IPS-NIHi7 (cell line): ENCODE measurements around the gene VPS35L.

ENCODE experiments used
- DNase-seq: peaks from one replicate; pipeline ENCODE4 v3.0.0; 2012; ENCODE audit warnings: mixed read lengths; ENCODE audit errors: extremely low spot score

Gene VPS35L

DNA sequence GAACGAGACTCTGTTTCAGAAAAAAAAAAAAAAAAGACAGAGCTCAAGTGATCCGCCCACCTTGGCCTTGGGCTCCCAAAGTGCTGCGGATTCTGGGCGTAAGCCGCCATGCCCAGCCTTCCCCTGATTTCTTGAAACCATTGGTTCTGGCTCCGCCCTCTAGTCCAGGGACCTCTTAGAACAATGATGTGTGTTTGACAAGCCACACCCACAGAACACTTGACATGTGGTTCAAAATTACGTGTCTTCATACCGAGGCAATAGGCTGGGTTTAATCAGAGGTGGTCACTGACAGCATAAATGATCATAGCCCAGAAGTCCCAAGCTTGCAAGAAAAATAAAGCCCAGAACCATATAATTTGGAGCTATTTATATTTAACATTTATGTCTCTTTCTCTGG lies 139.5 kb downstream of the VPS35L start:
- no peak for DNase-seq

DNA sequence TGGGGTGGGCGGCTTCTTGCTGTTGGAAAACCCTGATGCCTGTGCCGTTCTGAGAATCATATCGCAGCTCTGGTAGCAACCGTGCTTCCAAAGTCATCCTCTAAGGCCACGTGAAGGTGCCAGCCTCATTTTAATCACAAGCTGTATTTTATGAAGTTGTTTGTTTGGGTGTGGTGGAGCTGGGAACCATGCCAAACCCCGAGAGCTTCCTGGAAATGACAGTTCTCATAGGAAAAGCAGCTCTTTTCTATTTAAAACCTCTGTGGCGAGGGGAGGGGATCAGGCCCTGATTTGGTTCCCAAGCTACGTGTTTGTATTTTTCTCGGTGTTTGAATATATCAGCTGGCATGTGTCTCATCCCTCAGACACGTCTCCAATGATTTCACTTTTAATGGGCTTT lies 140.8 kb downstream of the VPS35L start:
- no peak for DNase-seq

DNA sequence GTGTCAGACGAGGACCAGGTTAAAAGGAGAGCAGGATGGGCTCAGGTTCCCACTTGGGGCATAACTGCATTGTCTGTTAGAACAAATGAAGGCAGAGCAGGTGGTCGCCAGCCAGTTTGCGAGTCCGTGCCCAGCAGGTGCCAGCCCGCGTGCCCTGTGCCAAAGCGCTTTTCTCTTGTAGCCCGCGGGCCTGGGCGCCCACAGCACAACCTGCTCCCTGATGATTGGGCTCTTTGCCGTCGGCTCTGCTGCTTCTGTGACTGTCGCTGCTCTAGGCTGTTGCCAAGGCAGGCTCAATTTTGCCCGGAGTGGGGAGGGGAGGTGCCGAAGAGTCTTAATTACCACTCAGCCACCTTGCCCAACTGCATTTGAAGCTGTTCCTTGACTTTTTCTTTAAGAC lies 141.5 kb downstream of the VPS35L start:
- no peak for DNase-seq

DNA sequence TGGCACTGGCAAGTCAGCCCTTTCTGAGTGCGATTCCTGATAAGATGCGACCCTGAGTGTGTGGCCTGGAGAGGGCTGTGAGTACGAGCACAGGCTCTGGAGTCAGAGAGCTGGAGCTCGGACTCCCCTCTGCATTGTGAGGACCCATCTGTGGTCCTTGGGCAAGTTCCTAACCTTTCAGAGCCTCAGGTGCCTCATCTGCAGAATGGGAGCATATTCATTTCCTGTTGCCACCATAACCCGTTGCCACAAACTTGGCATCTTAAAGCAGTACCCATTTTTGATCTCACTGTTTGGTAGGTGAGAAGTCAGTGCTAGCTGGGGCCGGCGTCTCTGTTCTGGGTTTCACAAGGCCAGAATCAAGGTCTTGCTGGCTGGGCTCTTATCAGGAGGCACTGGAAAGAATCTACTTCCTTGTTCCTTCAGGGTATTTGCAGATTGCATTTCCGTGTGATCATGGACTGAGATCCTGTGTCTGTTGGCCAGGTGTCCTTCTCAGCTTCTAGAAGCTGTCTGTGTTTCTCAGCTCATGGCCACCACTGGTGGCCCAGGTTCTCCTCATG lies 142.3 kb downstream of the VPS35L start:
- DNase-seq, result no peak

DNA sequence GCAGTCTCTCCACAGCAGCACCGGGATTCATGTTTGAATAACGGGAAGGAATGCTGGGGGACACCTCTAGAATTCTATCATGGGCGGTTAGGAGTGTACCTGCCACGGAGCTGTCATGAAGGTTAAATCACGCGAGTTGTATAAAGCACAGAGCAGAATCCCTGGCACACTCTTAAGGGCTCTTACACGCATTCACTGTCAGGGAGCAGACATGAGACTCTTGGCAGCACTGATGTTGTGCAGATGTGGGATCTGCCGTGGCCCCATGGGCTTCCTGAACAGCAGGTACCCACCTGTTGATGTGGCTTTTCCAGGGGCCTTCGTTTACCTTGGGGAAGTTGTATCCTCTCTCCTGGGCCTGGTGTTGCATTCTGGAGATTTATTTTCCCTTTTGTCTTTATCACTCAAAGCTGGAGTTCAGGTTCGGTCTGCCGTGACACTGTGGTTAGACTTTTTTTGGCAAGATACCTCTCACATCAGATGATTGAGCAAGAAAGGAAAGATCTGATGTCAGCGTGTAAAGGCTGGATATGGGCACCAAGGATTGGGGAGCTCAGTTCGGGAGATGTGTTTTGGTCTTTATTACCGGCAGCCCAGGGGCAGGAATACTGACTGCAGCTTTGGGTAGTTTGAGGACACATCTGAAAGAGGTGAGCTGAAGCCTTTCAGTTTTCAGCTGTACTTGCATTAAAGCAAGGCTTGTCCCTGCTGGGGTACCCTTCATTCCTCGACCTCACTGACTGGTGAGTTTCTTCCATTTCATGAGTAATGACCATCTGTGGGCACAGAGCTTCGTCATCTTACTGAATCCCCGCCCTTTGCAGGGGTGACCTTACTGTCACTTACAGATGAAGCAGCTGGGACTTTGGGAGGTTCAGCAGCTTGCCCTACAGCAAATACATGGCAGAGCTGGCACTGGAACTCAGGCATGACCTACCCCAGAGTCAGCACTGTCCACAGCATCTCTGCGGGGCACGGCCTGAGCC lies 143.3 kb downstream of the VPS35L start:
- no peak for DNase-seq

DNA sequence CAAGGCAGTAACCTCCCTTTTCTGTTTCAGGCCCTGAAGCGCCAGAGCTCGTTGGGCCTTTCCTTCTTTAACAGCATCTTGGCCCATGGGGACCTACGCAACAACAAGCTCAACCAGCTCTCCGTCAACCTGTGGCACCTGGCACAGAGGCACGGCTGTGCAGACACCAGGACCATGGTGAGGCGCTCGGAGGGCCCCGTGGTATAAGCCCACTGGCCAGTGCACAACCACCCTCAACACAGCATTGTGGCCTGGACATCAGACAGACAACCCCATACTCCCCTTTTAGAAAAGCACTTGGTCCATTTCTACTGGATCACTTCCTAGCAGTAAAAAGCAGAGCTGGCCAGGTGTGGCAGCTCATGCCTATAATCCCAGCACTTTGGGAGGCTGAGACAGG lies 144.0 kb downstream of the VPS35L start:
- no peak for DNase-seq

DNA sequence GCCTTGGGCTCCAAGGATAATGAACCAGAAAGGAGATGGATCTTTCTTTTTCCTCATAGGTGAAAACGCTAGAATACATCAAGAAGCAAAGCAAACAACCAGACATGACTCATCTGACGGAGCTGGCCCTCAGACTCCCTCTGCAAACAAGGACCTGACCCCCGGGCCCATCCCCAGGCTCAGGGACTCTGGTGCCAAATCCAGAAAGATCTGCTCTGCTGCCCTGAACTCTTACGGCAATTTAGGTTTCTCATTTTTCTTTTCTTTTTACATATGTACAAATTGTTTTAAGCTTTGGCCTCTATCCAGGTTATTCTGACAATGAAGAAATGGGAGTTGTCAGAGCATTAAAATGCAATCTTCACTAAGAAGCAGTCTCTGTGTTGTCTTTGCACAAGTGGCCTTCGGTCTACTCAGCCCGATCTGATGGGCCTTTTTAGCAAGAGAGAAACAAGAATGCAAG lies 144.8 kb downstream of the VPS35L start:
- DNase-seq, result no peak

DNA sequence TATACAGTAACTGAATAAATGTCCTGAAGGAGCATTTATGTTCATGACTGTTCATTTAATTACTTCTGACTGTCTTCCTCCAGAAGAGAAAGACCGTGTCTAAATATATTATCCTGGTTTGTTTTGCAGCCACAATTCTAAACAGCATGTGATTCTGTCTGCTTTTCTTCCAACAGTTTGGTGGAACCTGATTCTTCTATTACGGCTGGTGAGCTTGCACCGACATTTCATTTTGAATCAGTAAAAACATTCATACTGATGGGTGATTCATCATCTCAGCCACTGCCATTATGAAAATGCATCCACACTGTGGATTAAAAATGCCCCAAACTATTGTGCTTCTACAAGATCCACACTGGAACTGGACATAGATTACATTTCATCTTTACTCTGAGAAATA lies 145.6 kb downstream of the VPS35L start:
- no peak for DNase-seq

DNA sequence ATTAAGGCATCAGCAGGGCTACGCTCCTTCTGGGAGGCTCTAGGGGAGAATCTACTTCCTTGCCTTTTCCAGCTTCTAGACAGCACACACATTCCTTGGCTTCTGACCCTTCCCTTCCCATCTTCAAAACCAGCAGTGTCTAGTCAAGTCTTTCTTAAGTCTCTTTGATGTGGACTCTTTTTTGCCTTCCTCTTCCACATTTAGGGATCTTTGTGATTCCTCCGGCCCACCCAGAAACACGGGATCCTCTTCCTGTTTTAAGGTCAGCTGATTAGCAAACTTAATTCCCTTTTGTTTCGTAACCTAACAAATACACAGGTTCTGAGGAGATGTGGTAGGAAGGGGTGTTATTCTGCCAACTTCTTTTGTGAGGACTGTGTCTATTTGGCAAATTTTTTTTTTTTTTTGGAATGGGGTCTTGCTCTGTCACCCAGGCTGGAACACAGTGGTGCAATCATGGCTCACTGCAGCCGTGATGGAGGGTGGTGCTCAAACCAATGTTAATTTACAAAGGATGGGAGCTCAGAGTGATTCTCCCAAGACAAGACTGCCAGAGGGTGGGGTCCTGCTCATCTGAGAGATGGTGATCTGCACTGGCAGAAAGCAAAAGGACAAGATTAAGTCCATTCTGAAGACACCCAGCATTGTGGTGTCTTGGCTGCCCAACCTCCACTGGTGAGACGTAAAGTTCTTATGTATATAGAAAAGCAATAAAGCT lies 147.8 kb downstream of the VPS35L start:
- DNase-seq, result no peak

DNA sequence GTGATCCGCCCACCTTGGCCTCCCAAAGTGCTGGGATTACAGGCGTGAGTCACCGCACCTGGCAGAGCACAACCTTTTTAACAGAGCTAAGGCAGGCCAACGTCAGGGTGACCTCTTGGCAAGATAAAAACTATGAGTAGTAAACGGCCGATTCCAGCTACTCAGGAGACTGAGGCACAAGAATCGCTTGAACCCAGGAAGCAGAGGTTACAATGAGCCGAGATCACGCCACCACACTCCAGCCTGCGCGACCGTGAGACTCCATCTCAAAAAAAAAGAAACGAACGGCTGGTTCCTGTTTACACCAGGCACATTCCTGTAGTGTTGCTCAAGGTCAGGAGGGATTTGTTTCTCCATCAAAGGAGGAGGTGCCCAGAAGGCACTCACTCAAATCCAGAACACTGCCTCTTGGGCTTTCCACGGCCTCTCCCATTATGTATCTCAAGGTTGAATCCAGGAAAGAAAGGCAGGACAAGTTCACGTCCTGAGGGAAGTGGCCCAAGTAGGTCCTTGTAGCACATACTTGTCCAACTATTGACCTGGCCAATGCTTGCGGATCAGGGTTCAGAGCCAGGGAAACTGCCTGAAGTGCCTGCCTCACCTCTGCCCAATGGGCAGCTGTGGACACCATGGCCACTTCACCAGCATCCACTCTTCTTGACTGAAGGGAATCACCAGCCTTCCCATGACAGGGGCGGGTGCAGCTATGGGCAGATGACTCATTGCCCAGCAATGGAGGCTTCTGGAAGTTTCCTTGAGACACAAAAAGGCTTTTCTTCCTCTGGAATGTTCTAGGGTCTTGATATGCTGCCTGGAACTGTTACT lies 149.0 kb downstream of the VPS35L start:
- no peak for DNase-seq

DNA sequence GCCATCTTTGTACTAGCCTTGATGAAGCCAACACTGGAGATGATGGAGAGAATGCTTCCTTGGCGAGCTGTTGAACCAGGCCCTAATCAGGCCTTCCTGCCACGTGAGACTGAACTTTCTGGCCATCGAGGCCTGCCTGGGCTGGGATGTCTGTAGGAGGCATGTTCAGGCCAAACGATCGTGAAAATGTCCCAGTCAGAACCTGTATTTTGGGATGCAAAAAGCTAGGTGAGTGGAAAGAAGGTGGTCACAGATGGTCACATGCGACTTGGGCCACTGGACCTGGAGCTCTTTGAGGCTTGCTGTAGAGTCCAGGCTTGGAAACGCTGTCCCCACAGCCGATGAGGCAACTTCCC lies 149.6 kb downstream of the VPS35L start:
- DNase-seq, result no peak

DNA sequence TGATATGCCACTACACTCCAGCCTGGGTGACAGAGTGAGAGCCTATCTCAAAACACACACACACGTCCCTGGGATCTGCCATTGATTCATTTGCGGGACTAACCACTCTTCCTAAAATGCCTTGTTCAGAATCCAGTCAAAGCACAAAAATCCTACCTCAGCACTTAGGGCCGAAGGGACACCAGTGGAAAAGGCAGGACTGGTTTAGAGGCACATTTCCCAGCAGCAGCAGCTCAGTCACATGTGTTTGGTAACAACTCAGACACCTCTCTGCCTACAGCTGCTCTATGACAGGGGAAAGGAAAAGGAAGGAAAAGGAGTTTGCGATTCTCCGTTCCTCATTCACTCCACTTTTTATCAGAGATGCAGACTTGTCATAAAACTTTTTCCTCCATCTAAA lies 150.3 kb downstream of the VPS35L start:
- no peak for DNase-seq

DNA sequence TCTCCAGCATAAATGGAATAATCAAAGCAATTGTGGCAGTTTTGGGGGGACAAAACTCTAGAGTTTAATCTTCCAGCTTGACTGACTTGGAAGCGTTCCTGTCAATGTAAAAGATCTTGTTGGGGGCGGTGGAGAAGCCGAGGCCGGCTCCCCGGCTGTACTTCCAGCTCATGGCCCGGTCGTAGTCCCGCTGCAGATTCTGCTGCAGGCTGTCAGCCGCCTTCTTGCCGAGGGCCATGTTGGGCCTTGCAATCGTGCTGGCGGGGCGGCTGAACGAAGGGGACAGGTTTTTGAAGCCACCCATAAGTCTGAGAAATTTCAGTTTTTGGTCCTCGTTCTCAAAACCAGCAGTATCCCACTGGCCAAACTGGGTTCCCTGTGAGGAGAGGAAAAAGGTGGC lies 151.3 kb downstream of the VPS35L start:
- no peak for DNase-seq

DNA sequence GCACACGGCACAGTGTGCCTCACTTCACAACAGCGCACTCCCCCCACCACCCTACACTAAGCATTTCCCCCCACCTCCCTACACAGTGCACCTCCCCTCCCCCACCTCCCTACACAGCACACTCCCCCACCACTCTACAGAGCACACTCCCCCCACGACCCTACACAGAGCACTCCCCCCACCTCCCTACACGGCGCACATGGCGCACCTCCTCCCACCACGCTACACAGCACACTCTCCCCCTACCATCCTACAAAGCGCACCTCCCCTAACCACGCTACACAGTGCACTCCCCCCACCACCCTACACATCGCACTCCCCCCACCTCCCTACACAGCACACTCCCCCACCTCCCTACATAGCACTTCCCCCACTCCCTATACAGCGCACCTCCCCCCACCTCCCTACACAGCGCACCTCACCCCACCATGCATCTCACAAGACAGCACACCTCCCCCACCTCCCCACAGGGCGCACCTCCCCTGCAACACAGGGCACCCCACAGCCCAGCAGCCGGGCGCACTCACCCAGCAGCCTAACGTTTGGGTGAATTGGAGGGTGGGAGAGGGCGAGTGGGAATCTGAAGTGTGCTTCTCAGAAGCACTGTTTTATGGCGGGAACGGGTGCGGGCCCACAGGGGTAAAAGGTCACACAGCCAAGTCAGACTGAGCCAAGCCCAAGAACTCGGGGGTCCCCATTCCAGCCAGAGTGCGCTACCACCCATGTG lies 152.2 kb downstream of the VPS35L start:
- no peak for DNase-seq

DNA sequence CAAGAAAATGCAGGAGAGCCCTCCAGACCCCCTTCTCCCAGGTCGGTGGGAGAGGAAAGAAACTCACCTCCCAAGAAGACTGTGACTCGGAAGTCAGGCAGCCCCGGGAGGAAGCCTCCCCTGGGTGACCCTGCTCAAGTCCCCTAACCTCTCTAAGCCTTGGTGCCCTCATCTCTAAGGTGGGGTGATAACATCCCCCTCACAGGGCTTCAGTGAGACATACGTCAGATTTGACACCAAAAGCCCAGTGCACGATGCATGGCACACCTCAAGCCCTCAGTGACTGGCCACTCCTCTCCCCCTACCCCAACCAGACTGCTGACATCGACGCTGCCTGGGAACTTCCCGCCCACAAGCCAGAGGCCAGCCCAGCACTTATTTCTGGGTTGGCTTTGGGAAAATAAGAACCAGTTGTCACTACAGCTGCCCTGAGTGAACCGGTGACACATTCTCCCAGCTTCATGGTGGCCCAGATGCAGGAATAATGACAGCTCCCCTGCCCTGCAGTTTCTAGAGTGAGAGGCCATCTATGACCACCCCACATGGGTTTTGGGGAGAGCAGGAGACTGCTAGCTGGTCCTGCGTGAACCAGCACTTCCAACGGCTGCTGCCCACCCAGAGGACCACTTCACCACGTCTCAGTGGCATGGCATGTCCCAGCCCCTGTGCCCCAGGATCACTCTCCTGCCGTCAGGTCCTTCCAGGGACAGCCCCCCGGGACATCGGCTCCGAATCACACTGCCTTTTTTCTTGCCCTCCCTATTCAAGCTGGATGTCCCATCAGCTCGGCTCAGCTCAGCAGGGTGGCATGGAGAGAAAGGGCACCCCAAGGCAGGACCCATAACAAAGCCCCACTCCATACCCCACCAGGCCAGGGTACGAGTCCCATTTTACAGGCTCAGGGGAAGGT lies 153.0 kb downstream of the VPS35L start:
- DNase-seq, result peak; percentile 37

DNA sequence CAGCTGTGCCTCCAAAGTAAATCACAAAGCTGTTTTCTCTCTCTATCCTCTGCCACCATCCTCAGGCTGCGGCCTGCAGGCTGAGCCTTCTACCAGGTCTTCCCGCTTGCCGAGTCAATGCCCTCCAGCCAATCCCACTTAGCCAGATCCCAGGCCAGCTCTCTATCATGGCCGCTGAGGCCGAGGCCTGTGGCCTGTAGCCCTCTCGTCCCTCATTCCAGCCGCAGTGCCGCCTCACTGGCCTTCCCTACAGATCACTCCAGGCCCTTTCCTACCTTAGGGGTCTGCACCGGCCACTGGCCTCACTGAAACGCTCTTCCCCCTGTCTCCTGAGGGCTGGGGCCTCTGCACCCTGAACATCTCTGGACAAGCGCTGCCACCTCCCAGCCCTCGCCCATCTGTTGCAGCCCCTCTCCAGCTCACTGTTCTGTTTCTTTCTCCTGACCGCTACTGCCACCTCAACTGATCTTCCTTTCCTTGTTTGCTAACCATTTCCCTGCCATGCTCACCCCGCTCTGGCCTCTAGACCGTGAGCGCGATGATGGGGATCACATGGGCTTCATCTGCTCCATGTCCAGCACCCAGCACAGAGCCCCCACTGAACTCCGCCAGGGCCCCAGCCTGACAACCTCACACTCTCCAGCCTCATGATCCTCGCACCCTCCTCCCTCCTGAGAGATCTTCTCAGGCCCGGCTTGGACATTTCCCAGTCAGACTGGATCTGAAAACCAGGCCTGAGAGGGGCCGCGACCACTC lies 154.1 kb downstream of the VPS35L start:
- DNase-seq, result no peak

DNA sequence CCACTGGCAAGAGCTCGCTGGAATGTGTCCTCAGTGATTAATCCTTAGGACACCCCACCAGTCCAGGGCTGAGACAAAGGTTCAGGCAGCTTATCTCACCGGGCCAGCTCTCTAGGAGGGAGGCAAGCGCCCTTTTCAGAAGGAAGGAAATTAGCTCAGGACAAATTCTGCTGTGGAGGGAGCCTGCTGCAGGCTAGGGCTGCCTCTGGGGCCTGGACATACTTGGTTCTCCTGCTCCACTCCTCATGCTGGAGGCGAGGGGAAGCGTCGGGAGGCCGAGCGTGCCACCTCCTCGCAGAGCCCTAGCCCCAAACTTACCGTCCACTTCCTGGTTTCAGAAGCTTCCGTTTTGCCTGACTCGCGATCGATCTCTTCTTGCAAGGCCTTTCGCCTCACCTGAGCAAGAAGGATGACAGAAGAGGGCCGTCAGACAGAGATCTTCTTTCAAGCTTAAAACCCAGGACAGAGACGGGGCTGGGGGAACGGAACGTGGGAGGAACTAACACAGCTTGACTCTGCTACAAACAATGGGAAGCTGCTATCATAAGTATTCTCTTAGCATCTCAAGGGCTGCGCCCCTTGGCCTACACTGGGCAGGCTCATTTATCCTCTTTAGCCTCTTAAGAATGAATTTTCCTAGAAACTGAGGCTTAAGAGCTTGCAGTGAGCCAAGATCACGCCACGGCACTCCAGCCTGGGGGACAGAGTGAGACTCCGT lies 154.8 kb downstream of the VPS35L start:
- peak; percentile 55 for DNase-seq

DNA sequence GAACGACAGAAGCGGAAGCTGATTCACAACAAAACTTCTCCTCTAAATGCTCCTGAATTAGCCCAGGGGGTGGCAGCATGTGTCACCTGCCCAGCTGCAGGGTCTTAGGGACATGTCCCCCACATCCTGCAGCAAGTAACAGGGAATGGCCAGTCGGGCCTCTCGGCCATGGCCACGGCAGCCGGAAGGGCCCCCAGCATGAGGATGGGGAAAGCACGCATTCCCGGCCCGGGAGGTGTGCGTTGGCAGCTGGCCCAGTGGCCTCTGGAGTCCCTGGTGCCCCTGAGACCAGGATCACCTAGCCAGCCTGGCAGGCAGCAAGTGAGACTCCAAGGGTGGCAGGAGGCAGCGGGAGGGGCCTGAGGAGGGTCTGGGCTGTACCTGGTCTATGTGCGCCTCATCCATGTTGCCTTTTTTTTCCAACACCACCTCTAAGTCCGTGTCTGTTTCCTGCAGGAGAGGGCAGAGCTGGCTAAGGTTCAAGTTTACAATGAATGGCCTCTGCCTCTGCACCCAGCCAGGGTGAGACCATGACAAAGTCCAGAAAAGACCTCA lies 155.6 kb downstream of the VPS35L start:
- DNase-seq, result no peak
